SW480 (cell line): ENCODE data around the gene MGAT4C.
"Not testable (repeated sequence)": the region's sequence is repeated elsewhere in the genome, so short reads cannot be mapped to it uniquely, and the experiment has no call there.

Experiments
- DNase-seq: peaks from one replicate; pipeline ENCODE4 v3.0.0-alpha.2; 2016; ENCODE audit warnings: low spot score

The MGAT4C gene

DNA sequence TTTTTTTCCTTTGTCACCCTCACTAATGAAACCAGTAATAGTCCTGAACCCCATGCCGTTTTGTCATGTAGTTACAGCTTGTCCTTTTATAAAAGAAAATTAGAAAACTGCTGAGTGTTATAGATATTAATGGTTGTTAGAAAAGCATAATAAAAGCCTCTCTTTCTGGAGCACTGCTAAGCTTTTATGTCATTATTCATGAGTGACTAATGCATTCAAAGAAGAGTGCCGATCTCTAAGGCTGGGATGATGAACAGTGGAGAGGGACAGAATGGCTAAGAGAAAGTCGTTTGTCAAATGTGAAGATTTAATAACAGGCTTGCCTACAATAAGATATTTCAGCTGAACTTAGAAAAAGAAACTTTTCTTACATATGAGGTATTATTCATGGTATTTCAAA is 121.6 kb downstream of the MGAT4C start:
- DNase-seq: no peak

GRCh38 chr12:86126900-86127299 is 129.3 kb downstream of the MGAT4C start:
- not testable (repeated sequence) for DNase-seq

DNA sequence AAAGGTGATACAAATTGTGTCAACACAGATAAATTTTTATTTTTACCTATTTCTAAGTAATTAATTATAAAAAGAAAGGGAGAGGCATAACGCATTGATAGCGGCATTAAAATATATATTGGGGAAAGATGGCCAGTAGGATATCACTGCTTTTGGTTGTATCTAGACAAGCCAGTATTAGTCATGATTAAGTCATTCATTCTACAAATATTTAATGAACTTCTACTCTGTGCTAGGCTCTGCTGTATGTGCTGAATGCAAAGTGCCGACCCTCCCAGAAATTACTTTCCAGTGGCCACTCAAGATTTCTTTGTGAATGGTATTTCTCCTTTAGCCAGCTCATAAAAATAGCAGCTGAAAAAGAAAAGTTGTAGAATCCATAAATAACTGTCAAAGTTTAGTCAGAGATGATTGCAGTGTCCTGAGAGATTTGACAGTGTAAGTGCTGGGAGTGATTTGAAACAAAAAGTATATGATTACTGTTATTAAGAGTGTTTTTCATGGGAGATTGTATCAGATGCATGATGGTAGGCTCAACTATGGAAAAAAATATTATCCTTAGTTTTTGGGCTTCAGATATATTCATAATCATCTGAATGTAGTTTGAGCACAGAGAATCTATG is 133.2 kb downstream of the MGAT4C start:
- no peak for DNase-seq

DNA sequence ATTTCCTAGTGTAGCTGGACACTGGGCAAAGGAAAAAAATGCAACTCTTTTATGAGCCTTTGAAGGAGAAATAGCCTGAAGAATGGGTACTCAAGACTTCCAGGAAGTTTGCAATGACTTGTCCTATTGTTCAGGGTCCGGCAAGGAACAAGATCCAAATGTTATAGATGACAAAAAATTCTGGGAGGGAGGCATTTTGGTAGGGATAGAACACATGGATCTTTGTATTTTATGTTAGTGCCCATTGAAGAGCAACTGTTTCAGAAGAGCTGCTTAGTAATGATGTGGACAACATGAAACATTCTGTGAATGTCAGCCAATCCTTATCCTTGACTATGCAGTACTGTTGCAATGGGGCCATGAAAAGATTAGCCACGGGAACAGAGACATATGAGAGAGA is 138.0 kb downstream of the MGAT4C start:
- no peak for DNase-seq

GRCh38 chr12:86117711-86118110 is 138.5 kb downstream of the MGAT4C start:
- no peak for DNase-seq

GRCh38 chr12:86104087-86104486 is 152.1 kb downstream of the MGAT4C start:
- DNase-seq: no peak

- DNase-seq: no peak
Measured at GRCh38 chr12:86097161-86097560, 159.0 kb downstream of the MGAT4C start.

- DNase-seq: no peak
Measured at GRCh38 chr12:86091681-86092080, 164.5 kb downstream of the MGAT4C start.

DNA sequence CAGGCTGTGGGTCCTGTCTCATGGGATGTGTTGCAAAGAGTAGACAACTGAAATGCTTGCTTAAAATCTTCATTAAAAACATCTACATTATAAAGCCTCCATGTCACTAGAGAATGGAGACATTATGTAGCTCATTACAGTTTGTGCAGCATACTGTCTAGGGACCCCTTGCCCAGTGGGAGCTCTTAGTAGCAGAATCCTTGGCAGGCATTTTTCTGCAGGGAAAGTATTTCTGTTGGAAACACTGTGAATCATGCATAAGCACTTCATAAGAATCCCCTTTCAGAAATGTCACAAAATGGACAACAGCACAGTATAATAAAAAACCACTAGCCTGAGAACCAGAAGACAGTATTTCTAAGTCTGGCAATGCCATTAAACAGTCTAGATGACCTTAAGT is 174.3 kb downstream of the MGAT4C start:
- DNase-seq: no peak

GRCh38 chr12:86059052-86059451 is 197.1 kb downstream of the MGAT4C start:
- not testable (repeated sequence) for DNase-seq

- no peak for DNase-seq
Measured at GRCh38 chr12:86057092-86057845, 198.9 kb downstream of the MGAT4C start.

- DNase-seq: no peak
Measured at GRCh38 chr12:86052921-86053320, 203.3 kb downstream of the MGAT4C start.

DNA sequence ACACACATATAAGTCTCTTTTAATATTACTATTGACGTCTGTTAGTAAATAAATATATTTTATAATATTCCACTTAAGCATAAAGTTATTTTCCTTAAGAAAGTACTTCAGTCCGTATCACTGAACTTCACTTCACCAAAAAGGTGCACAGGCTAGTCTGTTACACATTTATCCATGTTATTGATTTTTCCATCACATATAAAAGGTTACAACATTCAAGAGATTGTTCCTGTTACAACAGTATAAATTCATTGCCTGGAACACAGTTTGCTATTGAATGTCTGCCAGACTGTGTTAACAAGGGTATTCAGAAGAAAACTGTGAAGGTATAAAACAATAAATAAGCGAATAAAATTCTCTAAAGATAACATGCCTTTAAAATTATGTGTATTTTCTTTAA is 206.2 kb downstream of the MGAT4C start:
- no peak for DNase-seq

GRCh38 chr12:86044396-86044795 is 211.8 kb downstream of the MGAT4C start:
- no peak for DNase-seq

DNA sequence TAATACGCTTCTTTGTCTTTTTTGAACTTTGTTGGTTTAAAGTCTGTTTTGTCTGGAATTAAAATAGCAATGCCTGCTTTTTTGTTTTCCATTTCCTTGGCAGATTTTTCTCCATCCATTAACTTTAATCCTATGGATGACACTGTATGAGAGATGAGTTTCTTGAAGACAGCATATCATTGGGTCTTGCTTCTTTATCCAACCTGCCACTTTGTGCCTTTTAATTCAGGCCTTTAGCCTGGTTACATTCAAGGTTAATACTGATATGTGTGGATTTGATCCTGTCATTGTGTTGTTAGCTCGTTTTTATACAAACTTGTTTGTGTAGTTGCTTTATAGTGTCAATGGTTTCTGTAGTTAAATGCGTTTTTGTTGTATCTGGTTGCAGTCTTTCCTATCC is 214.1 kb downstream of the MGAT4C start:
- DNase-seq: no peak

DNA sequence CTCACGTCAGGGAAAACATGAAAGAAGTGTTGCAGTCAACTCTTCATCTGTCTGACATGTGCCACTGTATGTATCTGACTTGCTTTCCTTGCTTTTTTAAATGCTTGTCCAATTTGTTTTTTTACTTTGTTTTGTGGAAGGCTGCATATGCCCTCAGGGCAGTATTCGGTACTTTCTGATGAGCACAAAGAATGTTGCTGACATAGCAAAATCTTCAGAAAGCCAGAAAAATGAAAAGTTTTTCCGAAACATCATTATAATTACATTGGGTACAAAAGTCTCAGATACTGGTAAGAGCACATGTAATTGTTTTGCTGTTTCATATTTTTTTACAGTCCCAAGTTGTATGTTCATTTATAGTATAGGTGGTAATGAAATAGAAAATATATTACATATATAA is 237.8 kb downstream of the MGAT4C start:
- DNase-seq: no peak

DNA sequence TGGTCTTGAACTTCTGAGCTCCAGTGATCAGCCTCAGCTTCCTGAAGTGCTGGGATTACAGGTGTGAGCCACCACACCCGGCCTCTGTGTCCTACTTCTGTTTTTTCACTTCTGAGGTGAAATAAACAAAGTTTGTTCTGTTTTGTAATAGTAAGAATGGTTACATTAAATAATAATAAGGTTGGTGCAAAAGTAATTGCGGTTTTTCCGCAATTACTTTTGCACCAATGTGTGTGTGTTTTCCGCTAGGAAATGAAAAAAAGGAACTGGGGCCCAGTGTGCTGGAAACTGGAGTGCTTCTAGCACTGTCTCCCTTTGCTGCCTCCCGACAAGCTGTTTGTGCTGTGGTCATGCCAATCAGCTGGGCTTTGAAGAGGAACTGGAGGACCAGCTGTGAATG is 241.2 kb downstream of the MGAT4C start:
- no peak for DNase-seq

DNA sequence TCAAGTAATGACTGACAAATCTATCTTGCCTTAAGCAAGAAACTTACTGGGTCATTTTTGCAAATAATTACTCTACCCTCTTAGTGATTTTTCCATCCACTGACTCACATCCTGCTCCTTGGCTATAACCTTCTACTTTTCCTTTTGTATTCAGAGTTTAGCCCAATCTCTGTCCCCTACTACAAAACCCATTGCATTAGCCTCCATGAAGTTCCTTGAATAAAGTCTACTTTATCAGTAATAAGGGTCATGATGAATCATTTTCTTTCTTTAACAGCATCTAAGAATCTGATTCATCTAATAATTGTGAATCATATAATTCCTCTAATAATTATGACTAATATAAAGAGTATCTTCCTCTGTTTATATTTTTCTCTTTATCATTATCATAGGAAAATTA is 249.5 kb downstream of the MGAT4C start:
- no peak for DNase-seq

DNA sequence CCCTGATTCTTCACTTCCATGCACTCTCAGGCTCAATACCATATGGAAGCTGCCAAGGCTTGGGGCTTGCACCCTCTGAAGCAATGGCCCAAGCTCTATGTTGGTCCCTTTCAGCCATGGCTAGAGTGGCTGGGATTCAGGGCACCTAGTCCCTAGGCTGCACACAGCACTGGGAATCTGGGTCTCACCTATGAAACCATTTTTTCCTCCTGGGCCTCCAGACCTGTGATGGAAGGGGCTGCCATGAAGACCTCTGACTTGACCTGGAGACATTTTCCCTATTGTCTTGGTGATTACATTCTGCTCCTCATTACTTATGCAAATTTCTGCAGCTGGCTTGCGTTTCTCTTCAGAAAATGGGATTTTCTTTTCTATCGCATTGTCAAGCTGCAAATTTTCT is 258.1 kb downstream of the MGAT4C start:
- DNase-seq: no peak

DNA sequence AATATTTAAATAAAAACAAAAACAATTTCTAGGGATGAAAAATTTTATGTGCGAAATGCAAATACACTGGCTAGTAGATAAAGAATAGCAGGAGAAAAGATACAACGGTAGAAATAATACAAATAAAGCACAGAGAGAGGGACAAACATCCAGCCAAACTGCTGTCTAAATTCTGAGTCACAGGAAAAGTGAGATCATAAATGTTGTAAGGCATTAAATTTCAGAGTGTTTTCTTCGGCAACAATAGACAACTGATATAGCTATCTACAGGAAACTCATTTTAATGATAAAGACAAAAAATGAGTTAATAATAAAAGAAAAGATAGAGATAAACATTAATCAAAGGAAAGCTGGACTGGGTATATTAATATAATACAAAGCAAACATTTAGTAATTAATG is 259.9 kb downstream of the MGAT4C start:
- DNase-seq: no peak

DNA sequence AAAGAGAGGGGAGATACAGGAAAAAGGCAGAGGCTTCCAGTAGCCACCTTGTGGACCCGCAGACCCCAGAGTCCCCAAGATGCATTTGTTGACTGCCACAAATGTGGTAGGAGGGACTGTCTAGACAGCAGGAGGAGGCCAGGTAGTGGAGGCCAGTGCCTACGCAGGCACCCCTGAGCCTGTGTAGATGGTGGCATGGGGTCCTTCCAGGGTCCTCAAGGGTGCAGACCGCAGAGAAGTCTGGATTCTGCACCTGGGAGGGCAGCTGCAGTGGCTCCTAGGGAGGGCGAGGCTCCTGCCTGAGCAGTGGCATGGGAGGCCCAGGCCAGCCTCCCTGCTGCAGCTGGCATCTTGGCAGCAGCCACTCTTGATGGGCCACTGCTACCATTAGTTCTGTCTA is 262.4 kb downstream of the MGAT4C start:
- no peak for DNase-seq

DNA sequence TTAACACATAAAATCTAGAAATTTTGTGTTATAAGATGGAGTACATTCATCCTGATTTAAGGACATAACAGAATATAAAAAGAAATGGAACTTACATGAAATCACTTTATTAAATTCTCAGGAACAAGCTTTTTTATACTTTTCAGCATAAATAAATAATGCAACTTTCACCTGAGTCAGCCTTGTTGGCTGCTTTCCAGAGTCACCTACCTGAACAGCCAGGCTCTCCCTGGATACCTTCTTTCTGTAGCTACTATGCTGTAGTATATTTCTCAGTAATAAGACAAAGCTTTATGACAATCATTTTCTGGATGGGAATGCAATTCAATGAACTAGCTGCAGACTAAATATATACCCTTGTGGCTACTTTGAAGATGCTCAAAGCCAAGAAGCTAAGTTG is 270.2 kb downstream of the MGAT4C start:
- DNase-seq: no peak

DNA sequence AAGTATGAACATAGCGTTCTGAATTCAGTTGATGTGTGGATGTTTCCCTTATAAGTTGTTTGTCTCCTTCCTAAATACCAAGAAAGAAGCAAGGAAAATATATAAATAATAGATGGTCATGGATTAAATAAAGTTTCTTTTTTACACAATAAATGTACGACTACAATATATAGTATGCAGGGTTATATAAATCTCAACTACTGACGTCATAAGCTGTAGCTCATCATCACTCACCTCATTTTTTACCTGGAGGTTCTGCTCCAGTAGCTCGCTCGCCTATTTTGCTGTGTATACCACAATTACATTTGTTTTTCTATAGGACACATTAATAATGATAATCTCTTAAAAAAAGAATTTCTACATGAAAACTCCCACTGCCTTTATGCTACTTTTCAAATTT is 272.6 kb downstream of the MGAT4C start:
- DNase-seq: no peak

DNA sequence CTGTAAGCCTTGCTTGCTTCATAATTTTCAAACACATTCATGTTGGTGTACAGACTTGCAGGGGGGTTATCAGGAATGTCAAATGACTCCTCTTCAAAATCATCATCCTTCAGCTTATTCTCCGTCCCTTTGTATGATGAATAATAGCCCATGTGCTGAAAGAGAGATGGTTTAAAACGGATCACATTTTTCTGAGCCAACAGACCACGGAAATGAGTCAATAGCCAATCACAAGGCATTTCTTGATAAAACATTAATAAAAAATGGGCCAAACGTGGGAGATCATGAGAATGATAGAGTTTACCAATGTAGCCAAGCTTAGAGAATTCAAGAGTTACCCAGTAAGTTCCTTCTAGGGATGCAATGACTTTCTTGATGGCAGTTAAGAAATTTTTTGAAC is 276.6 kb downstream of the MGAT4C start:
- DNase-seq: no peak
